HG03097 (cell line): ENCODE measurements around the gene EBF4.
"Not testable (repeated sequence)": the region's sequence is repeated elsewhere in the genome, so short reads cannot be mapped to it uniquely, and the experiment has no call there.

Experiments
- ATAC-seq: cut with Tn5 transposase; IDR thresholded peaks from one replicate; pipeline ENCODE4 v1.9.1; 2021; ENCODE audit not compliant: unreplicated experiment, low FRiP score

EBF4 gene

GRCh38 chr20:2806351-2806701, 113.7 kb downstream of the EBF4 start:
- ATAC-seq: no peak

- ATAC-seq: no peak
These were observed 114.4 kb downstream of the EBF4 start for GRCh38 chr20:2807019-2807418.

GRCh38 chr20:2807929-2808328, 115.3 kb downstream of the EBF4 start:
- not testable (repeated sequence) for ATAC-seq

- ATAC-seq: no peak
These were observed 117.1 kb downstream of the EBF4 start for GRCh38 chr20:2809690-2810089.
